Measurements from ENCODE around the gene BRD3OS.
"Not testable (repeated sequence)": the region's sequence is repeated elsewhere in the genome, so short reads cannot be mapped to it uniquely, and the experiment has no call there.

The BRD3OS gene

DNA sequence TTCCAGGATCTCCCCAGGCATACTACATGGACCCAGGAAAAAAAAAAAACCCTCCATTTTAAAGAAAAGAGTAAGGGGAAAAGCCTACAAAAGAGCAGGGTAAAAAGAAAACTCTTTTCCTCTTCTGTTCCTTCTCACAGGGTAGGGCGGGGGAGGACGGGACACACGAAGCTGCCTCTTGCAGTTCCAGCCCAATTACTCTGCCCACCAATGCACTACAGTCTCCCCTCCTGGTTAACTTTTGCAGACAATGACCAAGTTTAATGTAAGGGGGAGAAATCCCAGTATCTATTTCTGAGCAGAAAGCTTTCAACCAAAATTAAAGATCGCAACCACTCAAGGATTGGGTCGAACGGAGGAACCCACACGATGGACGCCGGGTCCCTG is 41.2 kb downstream of the BRD3OS start:
- DNase-seq = no peak

DNA sequence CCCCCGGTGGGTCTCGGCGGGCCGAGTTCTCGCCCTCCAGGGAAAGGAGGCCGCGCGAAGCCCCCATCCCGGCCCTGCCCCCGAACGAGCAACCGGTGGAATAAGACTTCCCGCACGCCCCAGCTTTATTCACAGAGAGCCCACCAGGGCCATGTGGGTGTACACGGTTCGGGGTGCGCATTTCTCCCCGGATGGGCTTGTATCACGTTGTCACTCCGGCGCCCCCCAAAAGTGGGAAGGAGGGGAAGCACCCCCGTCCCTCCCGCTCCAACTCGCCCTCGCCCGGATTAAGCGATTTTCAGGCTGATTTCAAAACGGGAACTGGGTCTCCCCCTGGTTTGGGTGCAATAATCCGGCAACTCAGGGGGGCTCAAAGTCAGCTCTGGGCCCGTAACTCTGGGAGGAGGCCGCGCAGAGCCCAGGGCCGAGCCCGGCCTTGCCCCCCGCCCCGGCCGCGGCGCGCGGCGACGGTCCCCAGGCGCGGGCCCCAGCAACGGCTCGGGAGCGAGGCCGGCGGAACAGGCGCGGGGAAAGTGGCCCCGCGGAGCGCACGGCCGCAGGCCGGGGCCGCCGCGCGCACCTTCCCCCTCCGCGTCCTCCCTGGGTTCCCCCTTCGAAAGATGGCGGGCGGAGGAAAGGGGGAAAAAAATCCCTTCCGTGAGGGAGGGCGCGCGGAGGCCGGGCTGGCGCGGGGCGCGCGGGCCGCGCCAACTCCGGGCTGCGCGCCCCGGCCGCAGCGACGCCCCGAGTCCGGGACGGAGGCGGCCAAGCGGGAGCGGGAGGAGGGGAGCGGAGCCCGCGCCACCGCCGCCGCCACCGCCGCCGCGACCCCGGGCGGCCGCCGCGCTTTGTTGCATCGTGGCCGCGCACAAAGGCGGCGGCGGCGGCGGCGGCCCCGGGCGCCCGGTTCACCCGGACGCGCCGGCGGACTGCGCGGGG is 41.9 kb downstream of the BRD3OS start:
- DNase-seq = peak in 4 of 5 donors; percentile 38 to 57 (median 46)

DNA sequence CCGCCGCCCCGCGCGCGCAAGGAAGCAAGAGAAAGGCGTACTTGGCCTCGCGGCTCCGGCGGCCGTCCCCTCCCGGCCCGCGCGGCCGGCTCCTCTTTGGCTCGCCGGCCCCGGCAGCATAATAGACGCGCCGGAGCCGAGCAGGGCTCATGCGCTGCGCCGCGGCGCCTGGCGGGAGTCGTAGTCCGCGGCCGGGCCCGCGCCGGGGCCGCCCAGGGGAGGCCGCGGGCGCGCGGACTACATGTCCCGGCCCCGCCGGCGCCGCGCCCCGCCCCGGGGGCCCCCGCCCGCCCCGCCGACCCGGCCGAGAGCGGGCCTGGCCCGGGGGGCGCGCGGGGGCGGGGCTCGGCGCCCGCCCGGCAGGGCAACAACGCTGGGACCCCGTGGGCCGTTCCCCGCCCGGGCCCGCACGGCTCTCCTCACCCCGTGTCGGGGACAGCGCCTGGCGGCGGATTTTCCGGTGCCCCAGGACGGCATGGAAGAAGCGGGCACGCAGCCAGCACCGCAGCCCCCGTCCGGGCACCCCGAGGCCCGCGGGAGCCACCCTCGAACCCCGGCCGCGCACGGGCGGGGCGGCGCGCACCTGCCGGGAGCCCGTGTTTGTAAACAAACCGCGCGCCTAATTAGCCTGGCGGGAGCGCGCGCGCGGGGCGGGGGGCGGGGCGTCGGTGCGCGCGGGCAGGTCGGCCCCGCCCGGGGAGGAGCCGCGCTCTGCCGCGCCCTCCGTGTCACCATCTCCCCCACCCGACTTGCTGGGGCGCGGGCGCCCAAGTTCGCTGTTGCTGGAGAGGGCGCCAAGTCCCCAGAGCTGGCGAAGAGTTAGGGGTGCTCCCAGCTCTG is 42.8 kb downstream of the BRD3OS start, which contains the start of gene BRD3:
TSS of gene BRD3 (minus strand) at position 123 of the 840 bp plus-strand sequence. CDS start 14,549 bp downstream, outside the sequence.
- DNase-seq = peak; percentile 69 to 86 (median 77)

DNA sequence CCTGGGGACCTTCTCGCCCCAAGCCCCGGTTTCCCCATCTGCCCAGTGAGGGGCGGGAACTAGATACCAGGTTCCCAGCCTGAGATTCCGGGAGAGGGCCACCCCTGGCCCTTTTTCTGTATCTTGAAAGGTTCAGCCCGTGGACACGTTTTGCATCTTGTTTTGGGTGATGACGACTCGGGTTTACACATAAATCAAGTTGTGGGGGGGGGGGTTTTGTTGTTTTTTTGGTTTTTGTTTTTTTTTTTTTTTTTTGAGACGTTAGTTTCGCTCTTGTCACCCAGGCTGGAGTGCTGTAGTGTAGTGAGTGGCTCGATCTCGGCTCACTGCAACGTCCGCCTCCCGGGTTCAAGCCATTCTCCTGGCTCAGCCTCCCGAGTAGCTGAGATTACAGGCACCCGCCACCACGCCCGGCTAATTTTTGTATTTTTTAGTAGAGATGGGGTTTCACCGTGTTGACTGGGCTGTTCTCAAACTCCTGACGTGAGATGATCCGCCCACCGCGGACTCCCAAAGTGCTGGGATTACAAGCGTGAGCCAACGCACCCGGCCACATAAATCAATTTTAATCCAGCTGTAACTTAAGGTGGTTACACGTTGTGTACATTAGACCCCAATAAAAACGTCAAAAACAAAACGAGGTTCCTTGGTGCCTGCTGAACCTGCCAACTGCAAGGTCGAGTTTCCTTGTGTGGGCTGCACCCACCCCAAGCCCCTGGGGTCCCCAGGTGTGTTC is 43.6 kb downstream of the BRD3OS start:
- DNase-seq = no peak

DNA sequence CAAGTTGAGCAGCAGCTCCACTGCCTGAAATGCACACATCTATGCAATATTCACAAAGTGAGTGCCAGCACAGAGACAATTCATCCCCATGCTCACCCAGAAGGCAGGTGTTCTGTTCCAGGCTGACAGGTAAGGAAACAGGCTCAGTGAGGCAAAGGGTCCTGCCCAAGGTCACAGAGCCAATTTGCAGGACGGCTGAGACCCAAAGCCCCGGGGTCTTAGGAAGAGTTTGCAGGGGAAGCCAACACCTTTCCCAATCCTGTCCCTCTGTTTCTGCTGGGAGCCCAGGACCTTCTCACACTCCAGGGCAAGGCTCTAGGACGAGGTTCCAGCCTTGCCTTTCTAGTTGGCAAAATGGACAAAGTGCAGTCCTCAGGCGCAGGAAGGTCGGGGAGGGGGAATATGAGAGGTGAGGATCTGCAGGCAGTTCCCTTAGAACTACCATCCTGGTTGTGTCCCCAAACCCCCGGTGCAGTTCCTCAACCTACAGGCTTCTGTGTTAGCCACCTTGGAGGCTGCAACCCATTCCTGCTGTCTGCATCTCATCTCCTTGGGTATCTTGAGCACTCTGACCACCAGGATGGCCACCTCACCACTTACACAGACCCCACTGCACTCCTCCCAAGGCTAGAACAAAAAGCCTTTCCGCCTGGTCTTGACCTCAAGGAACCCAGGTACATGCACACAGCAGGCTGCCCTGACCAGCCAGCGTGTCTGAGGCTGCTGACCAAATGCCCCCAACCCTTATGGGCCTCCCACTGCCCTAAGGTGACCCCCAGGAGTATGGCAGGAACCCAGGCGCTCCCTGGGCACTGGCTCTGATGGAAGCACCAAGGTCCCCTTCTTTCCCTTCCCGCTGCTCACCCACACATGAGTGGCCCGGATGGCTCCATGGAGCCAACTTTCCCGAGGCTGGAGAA is 44.5 kb downstream of the BRD3OS start:
- no peak for DNase-seq

DNA sequence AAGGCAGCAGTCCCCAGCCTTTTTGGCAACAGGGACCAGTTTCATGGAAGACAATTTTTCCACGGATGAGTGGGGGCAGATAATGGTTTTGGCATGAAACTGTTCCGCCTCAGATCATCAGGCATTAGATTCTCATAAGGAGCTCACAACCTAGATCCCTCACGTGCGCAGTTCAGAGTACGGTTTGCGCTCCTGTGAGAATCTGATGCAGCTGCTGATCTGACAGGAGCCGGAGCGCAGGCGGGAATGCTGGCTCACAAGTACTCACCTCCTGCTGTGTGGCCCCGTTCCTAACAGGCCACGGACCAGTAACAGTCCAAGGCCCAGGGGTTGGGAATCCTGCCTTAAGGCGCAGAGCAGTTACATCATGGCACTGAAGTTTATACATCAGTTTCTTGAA is 45.9 kb downstream of the BRD3OS start:
- DNase-seq = no peak

DNA sequence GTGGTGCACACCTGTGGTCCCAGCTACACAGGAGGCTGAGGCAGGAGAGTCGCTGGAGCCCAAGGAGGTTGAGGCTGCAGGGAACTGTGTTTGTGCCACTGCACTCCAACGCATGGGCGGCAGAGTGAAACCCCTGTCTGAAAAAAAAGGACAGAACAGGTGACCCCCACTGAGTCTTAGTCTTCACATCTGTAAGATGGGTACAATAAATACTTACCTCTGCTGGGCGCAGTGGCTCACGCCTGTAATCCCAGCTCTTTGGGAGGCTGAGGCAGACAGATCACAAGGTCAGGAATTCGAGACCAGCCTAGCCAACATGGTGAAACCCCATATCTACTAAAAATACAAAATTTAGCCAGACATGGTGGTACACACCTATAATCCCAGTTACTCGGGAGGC is 47.4 kb downstream of the BRD3OS start:
- not testable (repeated sequence) for DNase-seq

DNA sequence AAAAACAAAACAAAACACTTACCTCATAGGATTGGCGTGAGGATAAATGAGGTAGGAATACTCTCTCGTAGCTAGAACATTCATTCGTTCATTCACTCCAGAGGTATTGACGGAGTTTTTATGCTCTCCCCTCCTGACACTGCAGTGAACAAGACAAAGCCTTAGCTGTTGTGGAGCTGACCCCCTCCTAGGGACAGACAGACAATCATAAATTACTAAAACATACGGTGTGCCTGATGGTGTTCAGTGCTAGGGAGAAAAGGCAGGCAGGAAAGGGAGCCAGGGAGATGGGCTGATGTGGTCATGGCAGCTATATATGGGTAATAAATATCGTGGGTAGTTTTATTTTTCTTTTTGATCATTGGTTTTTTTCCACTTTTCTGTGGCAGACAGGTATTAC is 48.2 kb downstream of the BRD3OS start:
- no peak for DNase-seq

DNA sequence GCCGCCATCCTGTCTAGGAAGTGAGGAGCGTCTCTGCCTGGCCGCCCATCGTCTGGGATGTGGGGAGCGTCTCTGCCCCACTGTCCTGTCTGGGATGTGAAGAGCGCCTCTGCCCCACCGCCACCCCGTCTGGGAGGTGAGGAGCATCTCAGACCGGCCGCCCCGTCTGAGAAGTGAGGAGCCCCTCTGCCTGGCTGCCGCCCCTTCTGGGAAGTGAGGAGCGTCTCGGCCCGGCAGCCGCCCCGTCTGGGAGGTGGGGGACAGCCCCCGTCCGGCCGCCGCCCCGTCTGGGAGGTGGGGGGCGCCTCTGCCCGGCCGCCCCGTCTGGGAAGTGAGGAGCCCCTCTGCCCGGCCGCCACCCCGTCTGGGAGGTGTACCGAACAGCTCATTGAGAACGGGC is 50.4 kb downstream of the BRD3OS start:
- DNase-seq = not testable (repeated sequence)

DNA sequence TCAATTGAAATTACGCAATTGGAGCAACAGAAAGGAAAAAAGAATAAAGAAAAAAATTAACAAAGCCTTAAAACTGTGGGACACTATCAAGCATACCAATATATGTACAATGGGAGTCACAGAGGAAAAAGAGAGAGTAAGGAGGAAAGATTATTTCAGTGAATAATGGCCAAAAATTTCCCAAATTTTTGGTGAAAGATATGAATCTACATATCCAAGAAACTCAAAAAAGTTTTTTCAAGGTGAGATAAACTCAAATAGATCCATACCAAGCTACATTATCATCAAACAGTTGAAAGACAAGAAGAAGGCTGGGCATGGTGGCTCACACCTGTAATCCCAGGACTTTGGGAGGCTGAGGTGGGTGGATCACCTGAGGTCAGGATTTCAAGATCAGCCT is 51.4 kb downstream of the BRD3OS start:
- DNase-seq = no peak
